Measurements from ENCODE around the gene ATP2A1. TPM values are rescaled to one million over a fixed set of nuclear protein-coding genes. Genes with fewer than 3 reads are reported as not detected.

Gene ATP2A1
- total and polyA plus RNA-seq, 2 of the 13 experiments (the other 11 are each of a cell fraction or from before 2014, with no cell fraction given), result 3.2 to 12.5 TPM

GRCh38 chr16:28910086-28911031 lies 32.1 kb downstream of the ATP2A1 start:
- Histone ChIP-seq H3K27ac (ENCODE audit: extremely low read length, insufficient read depth, low read length) (no peak overlapping the region), H3K4me1 (ENCODE audit: insufficient read depth, low read length) (no peaks in the 10 kb centered on the region), H3K36me3 (replicated peaks in 1 of 2; ENCODE audit: control insufficient read depth in 1 of 2, insufficient read depth in 2 of 2, low read length in 2 of 2) (peaks cover 8 to 16% of the 10 kb centered on the region in 2 experiments; a peak in 2 of 5 replicates), H3K9ac (ENCODE audit: insufficient read depth, low read depth, low read length) (no peak overlapping the region), H3K4me3 (replicated peaks in 1 of 3; ENCODE audit: insufficient read depth in 1 of 3, low read depth in 2 of 3, low read length in 3 of 3) (no peak overlapping the region), H3K9me3 (ENCODE audit: low read length) (no peaks in the 10 kb centered on the region), H4K20me1 (ENCODE audit: insufficient read depth, low read length) (no peaks in the 10 kb centered on the region), H3K79me2 (ENCODE audit: insufficient read depth, low read length) (no peaks in the 10 kb centered on the region), H3K27me3 (ENCODE audit: control insufficient read depth in 1 of 2, insufficient read depth in 2 of 2, low read length in 2 of 2) (no peaks in the 10 kb centered on the region), H3K4me2 (ENCODE audit: low read depth, low read length) (no peak overlapping the region), H2AFZ (ENCODE audit: low read length) (no peak overlapping the region)
- DNase-seq (ENCODE audit: low spot score) (no peak), ATAC-seq (no peak), FAIRE-seq (no peak)
- ChIA-PET CTCF (ENCODE audit: low intra/inter-chr PET ratio, low total read pairs) (no interaction called here), POLR2A (interaction anchor here (0.7 kb wide), 1 partner anchor 94 kb away, joined by 3 read pairs; no protein-coding TSS in a partner anchor)
- intact Hi-C loops (cut with micrococcal nuclease; ENCODE audit: unreplicated experiment) (no loop called here), in situ Hi-C loops (cut with HindIII; ENCODE audit: extremely low pct_ligation_motif_present, low pct_unique_long_range_greater_than_20kb) (no loop called here)
- 85% methylated on average over 16 of the region's 19 CpGs for WGBS (ENCODE audit: low lambda C conversion rate)
- no TSS peak for BruUV-seq (replicated peaks)
- peak; percentile 28 for TF ChIP-seq AGO2 (optimal IDR thresholded peaks at IDR 0.05; ENCODE audit: low read depth, low read length)
- TF ChIP-seq MYC (CRISPR knock-in tag; IDR thresholded peaks at IDR 0.05; ENCODE audit: borderline replicate concordance), result no peak
- no peak for TF ChIP-seq ZNF841 (CRISPR knock-in tag; IDR thresholded peaks at IDR 0.05; ENCODE audit: borderline replicate concordance)
- TF ChIP-seq RELA (CRISPR knock-in tag; IDR thresholded peaks at IDR 0.05), result no peak
- no peak for TF ChIP-seq BHLHE40 (IDR thresholded peaks at IDR 0.05; ENCODE audit: low read length)
- TF ChIP-seq HNRNPUL1 (IDR thresholded peaks at IDR 0.05; ENCODE audit: low read depth, low read length), result no peak
- TF ChIP-seq ZBTB26 (CRISPR knock-in tag; IDR thresholded peaks at IDR 0.05; ENCODE audit: borderline replicate concordance), result no peak
- TF ChIP-seq ZNF687 (CRISPR knock-in tag; IDR thresholded peaks at IDR 0.05), result peak; percentile 23; the same call in 1 of the 2 replicates
- no peak for TF ChIP-seq MAFK (conservative IDR thresholded peaks at IDR 0.05 in 1 of 2, IDR thresholded peaks at IDR 0.05 in 1 of 2; ENCODE audit: low read length in 2 of 2)
- no peak for TF ChIP-seq ARID5B (CRISPR knock-in tag; IDR thresholded peaks at IDR 0.05)
- TF ChIP-seq ZNF326 (CRISPR knock-in tag; IDR thresholded peaks at IDR 0.05; ENCODE audit: borderline replicate concordance), result no peak

Measured in HepG2 (cell line).